ENCODE results near the gene SLC12A7.

DNA sequence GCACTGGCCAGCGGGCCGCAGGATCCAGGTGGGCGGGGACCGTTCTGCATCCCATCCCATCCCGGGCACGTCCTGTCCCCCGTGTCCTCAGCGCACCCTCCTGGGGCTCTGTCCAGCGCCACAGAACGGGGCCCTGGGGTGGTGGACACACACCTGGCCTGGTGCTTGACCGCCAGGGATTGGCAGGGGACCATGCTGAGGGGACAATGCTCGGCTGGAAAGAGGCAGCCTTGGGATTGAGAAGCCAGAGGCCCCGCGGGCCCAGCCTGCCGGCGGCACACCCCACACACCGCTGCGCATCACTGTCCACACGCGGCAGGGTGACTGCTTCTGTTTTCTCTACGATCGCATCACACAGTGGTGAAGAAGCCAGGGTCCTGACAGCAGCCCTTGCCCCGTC lies 33.0 kb downstream of the SLC12A7 start:
- TF ChIP-seq, protein P1, sequence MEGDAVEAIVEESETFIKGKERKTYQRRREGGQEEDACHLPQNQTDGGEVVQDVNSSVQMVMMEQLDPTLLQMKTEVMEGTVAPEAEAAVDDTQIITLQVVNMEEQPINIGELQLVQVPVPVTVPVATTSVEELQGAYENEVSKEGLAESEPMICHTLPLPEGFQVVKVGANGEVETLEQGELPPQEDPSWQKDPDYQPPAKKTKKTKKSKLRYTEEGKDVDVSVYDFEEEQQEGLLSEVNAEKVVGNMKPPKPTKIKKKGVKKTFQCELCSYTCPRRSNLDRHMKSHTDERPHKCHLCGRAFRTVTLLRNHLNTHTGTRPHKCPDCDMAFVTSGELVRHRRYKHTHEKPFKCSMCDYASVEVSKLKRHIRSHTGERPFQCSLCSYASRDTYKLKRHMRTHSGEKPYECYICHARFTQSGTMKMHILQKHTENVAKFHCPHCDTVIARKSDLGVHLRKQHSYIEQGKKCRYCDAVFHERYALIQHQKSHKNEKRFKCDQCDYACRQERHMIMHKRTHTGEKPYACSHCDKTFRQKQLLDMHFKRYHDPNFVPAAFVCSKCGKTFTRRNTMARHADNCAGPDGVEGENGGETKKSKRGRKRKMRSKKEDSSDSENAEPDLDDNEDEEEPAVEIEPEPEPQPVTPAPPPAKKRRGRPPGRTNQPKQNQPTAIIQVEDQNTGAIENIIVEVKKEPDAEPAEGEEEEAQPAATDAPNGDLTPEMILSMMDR (optimal IDR thresholded peaks at IDR 0.05 in 1 of 3, IDR thresholded peaks at IDR 0.05 in 1 of 3, conservative IDR thresholded peaks at IDR 0.05 in 1 of 3; ENCODE audit: extremely low read depth in 1 of 3, insufficient read depth in 2 of 3, low read length in 3 of 3) = no peak
- no peak for TF ChIP-seq EZH2 (IDR thresholded peaks at IDR 0.05; ENCODE audit: low read length)

Data from keratinocyte (primary cell).